Liver (tissue), 3 donors: ENCODE data around the gene DHCR7.

ENCODE experiments used
- HNF4A ChIP-seq, 2 donors: conservative IDR thresholded peaks; 2 replicates each; pipeline ENCODE4 v1.6.1; 2016; ENCODE audit warnings: antibody characterized with exemption in 2 of 2, mild to moderate bottlenecking in 2 of 2
- JUND ChIP-seq, 2 donors: IDR thresholded peaks; 2 replicates each; pipeline ENCODE4 v1.6.1; 2016; ENCODE audit warnings: antibody characterized with exemption in 2 of 2
- NR2F2 ChIP-seq: IDR thresholded peaks from 2 replicates; pipeline ENCODE4 v1.6.1; 2016; ENCODE audit warnings: antibody characterized with exemption
- RAD21 ChIP-seq, 2 donors: IDR thresholded peaks; 2 replicates each; pipeline ENCODE4 v1.6.1; 2016; ENCODE audit warnings: antibody characterized with exemption in 2 of 2, mild to moderate bottlenecking in 2 of 2
- SP1 ChIP-seq: IDR thresholded peaks from 2 replicates; pipeline ENCODE4 v1.6.1; 2018; ENCODE audit warnings: antibody characterized with exemption, mild to moderate bottlenecking
- TAF1 ChIP-seq: conservative IDR thresholded peaks from 2 replicates; pipeline ENCODE4 v1.6.1; 2016; ENCODE audit warnings: antibody characterized with exemption, mild to moderate bottlenecking
- YY1 ChIP-seq: IDR thresholded peaks from 2 replicates; pipeline ENCODE4 v1.6.1; 2016; ENCODE audit warnings: antibody characterized with exemption, mild to moderate bottlenecking
- TF ChIP-seq, protein P1 (sequence below): fragments of 150-350 bp; IDR thresholded peaks from 2 replicates; pipeline ENCODE4 v1.5.1; 2017; ENCODE audit warnings: improper control_type of control experiment, low read depth, low read length; ENCODE audit not compliant: missing input control
- TF ChIP-seq, protein P2 (sequence below): IDR thresholded peaks from 2 replicates; pipeline ENCODE4 v1.6.1; 2016; ENCODE audit warnings: antibody characterized with exemption, mild to moderate bottlenecking
- TF ChIP-seq, protein P3 (sequence below): IDR thresholded peaks from 2 replicates; pipeline ENCODE4 v1.6.1; 2016; ENCODE audit warnings: antibody characterized with exemption
- TF ChIP-seq, protein P4 (sequence below): IDR thresholded peaks from 2 replicates; pipeline ENCODE4 v1.6.1; 2016; ENCODE audit warnings: antibody characterized with exemption
- donor health status: healthy.
- donor health status: healthy.

DNA sequence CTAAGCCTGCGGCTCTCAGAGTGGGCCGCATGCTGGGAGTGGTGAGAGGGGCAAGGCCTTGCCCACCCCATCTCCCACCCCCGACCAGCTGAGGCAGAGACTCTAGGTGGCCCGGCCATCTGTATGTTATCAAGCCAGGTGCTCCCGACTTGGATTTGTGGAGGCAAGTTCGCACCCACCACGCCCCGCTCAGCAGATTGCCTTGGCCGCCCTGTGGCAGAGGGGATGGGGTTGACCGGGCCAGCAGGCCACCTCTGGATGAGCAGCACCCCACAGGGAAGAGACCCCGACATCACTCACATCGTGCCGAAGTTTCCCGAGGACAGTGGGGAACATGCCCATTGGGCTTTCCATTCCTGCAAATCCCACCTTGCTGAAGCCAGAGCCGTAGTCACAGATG, 40.8 kb downstream of the DHCR7 start:
- TF ChIP-seq, protein P1, sequence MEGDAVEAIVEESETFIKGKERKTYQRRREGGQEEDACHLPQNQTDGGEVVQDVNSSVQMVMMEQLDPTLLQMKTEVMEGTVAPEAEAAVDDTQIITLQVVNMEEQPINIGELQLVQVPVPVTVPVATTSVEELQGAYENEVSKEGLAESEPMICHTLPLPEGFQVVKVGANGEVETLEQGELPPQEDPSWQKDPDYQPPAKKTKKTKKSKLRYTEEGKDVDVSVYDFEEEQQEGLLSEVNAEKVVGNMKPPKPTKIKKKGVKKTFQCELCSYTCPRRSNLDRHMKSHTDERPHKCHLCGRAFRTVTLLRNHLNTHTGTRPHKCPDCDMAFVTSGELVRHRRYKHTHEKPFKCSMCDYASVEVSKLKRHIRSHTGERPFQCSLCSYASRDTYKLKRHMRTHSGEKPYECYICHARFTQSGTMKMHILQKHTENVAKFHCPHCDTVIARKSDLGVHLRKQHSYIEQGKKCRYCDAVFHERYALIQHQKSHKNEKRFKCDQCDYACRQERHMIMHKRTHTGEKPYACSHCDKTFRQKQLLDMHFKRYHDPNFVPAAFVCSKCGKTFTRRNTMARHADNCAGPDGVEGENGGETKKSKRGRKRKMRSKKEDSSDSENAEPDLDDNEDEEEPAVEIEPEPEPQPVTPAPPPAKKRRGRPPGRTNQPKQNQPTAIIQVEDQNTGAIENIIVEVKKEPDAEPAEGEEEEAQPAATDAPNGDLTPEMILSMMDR, result no peak
- TF ChIP-seq YY1 (no peak), RAD21 (IDR thresholded peaks at IDR 0.05) (no peak), HNF4A (conservative IDR thresholded peaks at IDR 0.05) (no peak), NR2F2 (no peak), TAF1 (no peak), JUND (IDR thresholded peaks at IDR 0.05) (no peak), SP1 (no peak)
- TF ChIP-seq, protein P2, sequence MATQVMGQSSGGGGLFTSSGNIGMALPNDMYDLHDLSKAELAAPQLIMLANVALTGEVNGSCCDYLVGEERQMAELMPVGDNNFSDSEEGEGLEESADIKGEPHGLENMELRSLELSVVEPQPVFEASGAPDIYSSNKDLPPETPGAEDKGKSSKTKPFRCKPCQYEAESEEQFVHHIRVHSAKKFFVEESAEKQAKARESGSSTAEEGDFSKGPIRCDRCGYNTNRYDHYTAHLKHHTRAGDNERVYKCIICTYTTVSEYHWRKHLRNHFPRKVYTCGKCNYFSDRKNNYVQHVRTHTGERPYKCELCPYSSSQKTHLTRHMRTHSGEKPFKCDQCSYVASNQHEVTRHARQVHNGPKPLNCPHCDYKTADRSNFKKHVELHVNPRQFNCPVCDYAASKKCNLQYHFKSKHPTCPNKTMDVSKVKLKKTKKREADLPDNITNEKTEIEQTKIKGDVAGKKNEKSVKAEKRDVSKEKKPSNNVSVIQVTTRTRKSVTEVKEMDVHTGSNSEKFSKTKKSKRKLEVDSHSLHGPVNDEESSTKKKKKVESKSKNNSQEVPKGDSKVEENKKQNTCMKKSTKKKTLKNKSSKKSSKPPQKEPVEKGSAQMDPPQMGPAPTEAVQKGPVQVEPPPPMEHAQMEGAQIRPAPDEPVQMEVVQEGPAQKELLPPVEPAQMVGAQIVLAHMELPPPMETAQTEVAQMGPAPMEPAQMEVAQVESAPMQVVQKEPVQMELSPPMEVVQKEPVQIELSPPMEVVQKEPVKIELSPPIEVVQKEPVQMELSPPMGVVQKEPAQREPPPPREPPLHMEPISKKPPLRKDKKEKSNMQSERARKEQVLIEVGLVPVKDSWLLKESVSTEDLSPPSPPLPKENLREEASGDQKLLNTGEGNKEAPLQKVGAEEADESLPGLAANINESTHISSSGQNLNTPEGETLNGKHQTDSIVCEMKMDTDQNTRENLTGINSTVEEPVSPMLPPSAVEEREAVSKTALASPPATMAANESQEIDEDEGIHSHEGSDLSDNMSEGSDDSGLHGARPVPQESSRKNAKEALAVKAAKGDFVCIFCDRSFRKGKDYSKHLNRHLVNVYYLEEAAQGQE, result no peak
- TF ChIP-seq, protein P3, sequence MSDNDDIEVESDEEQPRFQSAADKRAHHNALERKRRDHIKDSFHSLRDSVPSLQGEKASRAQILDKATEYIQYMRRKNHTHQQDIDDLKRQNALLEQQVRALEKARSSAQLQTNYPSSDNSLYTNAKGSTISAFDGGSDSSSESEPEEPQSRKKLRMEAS, result no peak
- TF ChIP-seq, protein P4, sequence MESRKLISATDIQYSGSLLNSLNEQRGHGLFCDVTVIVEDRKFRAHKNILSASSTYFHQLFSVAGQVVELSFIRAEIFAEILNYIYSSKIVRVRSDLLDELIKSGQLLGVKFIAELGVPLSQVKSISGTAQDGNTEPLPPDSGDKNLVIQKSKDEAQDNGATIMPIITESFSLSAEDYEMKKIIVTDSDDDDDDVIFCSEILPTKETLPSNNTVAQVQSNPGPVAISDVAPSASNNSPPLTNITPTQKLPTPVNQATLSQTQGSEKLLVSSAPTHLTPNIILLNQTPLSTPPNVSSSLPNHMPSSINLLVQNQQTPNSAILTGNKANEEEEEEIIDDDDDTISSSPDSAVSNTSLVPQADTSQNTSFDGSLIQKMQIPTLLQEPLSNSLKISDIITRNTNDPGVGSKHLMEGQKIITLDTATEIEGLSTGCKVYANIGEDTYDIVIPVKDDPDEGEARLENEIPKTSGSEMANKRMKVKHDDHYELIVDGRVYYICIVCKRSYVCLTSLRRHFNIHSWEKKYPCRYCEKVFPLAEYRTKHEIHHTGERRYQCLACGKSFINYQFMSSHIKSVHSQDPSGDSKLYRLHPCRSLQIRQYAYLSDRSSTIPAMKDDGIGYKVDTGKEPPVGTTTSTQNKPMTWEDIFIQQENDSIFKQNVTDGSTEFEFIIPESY, result no peak
